Measurements from ENCODE around the gene ADA.

GRCh38 chr20:44629542-44629941 lies 22.0 kb downstream of the ADA start:
- no peak for TF ChIP-seq EZH2 (IDR thresholded peaks at IDR 0.05; ENCODE audit: insufficient read depth, poor library complexity, severe bottlenecking)
- no peak for TF ChIP-seq EZH2phosphoT487 (IDR thresholded peaks at IDR 0.05; ENCODE audit: insufficient read depth, low read depth)

Data from GM23248 (cell line).